Ovary (tissue), 9 donors: ENCODE measurements around the gene NT5DC4. TPM values are rescaled to one million over a fixed set of nuclear protein-coding genes. Genes with fewer than 3 reads are reported as not detected.

Experiments used
- DNase-seq, 5 donors: peaks; one replicate each; pipeline ENCODE4 v3.0.0-alpha.2; 2019 to 2020
- H3K27ac ChIP-seq, 2 donors: fragments of 200-600 bp; one replicate each; pipeline versions ENCODE4 v1.5.1 to v1.8.0; 2019 to 2022
- H3K27me3 ChIP-seq: fragments of 200-600 bp; one replicate; pipeline ENCODE4 v1.8.0; 2022
- H3K36me3 ChIP-seq: fragments of 200-600 bp; sonication (generic); one replicate; pipeline ENCODE4 v1.5.1; 2019
- H3K4me1 ChIP-seq: one replicate; pipeline ENCODE4 v1.8.1; 2013; ENCODE audit warnings: mild to moderate bottlenecking, moderate library complexity; ENCODE audit not compliant: insufficient read depth
- H3K4me3 ChIP-seq: fragments of 200-600 bp; sonication (generic); one replicate; pipeline ENCODE4 v1.5.1; 2017
- H3K9me3 ChIP-seq, 2 donors: fragments of 200-600 bp in 1 of 2; sonication (generic) in 1 of 2; one replicate each; pipeline versions ENCODE4 v1.5.1 to v1.8.1; 2013 to 2019; ENCODE audit warnings: mild to moderate bottlenecking in 1 of 2, moderate library complexity in 1 of 2
- EP300 ChIP-seq: sonication (generic); formaldehyde crosslinking; IDR thresholded peaks from one replicate; pipeline ENCODE4 v1.6.1; 2017; ENCODE audit warnings: antibody characterized with exemption
- POLR2A ChIP-seq: fragments of 450-650 bp; IDR thresholded peaks from one replicate; pipeline ENCODE4 v1.6.1; 2017; ENCODE audit warnings: antibody characterized with exemption, mild to moderate bottlenecking, moderate library complexity
- WGBS, 3 donors: extraction: QIAGEN DNeasy Blood & Tissue Kit in 1 of 3; methylation state at CpG; one replicate each; pipeline versions ENCODE4 v1.1.5 to v1.1.7; 2013 to 2017; 5-methylcytosine and 5-hydroxymethylcytosine counted together
- intact Hi-C, 4 donors: fragments of 100-400 bp; cut with DNase I; formaldehyde crosslinking; loops; one replicate each; pipeline versions ENCODE4 v1.11.0 to v1.15.1; 2022 to 2023
- polyA plus RNA-seq, 2 donors: library from polyadenylated mRNA; stranded (reverse); fragments of 200-250 nt in 1 of 2; fragments of 350-450 nt in 1 of 2; fragmentation: Illumina TruSeq in 1 of 2; extraction: RNeasy Lipid Tissue Mini Kit (QIAGEN cat#74804) in 1 of 2; gene quantifications; one replicate each; pipeline ENCODE4 v1.2.3, GENCODE V29; 2013 to 2014
- total RNA-seq, 7 donors: library from RNA; depleted of rRNA in 2 of 7; stranded (reverse); fragments of >200 nt in 2 of 7; fragmentation: NEBNext Ultra II Directional in 3 of 7; extraction: Animal tissue kit (Norgen Biotek cat#: 25700) in 3 of 7; gene quantifications; one replicate each; pipeline versions ENCODE4 v1.1.0 to v1.2.4, GENCODE V29; 2016 to 2023
- TF ChIP-seq, protein P1 (sequence below), 3 donors: fragments of 450-650 bp in 2 of 3; fragments of 200-600 bp in 1 of 3; IDR thresholded peaks; one replicate each; pipeline versions ENCODE4 v1.5.1 to v1.8.0; 2016 to 2022; ENCODE audit warnings: antibody characterized with exemption in 3 of 3, mild to moderate bottlenecking in 1 of 3
- donor health status: DM: no; HTN: no; CAD: no; lungs with moderate emphysema.
- donor health status: DM: no; HTN: no; CAD: no.
- donor health status: Bipolar disorder and iron deficiency.
- donor health status: DM: yes; HTN: yes; CAD: no.
- donor health status: DM: no; HTN: no; CAD: no.
- donor health status: DM: yes; HTN: yes; CAD: no.

Gene NT5DC4
- total and polyA plus RNA-seq, 9 donors = not detected

DNA sequence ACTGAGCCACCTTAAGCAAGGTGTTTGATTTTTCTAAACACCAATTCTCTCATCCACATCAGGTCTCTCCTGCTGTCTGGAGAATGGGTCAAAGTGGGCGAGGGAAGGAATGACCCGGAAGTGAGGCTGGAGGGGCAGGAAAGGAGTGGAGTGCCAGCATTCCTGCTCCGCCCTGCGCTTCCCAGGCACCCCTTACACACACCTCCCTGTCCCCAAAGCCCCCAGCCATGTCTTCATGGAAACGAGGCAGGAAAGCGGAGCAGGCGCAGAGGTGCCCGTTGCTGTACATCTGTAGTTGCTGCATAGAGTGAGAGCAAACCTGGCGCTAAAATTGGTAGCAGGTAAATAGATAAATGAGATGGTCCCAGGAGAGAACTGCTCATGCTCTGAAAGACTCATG is 27.2 kb upstream of the NT5DC4 start:
- 87 to 91% (median 89%) methylated on average over 9 of the region's 9 CpGs for WGBS, 3 donors
- Histone ChIP-seq H3K4me3 (no peak overlapping the region), H3K36me3 (no peaks in the 10 kb centered on the region), H3K27me3 (no peaks in the 10 kb centered on the region), H3K9me3 (no peaks in the 10 kb centered on the region), H3K27ac (no peak overlapping the region), H3K4me1 (no peaks in the 10 kb centered on the region)
- DNase-seq = no peak
- intact Hi-C loops = no loop called here
- TF ChIP-seq EP300 (no peak), POLR2A (no peak)
- TF ChIP-seq, protein P1, sequence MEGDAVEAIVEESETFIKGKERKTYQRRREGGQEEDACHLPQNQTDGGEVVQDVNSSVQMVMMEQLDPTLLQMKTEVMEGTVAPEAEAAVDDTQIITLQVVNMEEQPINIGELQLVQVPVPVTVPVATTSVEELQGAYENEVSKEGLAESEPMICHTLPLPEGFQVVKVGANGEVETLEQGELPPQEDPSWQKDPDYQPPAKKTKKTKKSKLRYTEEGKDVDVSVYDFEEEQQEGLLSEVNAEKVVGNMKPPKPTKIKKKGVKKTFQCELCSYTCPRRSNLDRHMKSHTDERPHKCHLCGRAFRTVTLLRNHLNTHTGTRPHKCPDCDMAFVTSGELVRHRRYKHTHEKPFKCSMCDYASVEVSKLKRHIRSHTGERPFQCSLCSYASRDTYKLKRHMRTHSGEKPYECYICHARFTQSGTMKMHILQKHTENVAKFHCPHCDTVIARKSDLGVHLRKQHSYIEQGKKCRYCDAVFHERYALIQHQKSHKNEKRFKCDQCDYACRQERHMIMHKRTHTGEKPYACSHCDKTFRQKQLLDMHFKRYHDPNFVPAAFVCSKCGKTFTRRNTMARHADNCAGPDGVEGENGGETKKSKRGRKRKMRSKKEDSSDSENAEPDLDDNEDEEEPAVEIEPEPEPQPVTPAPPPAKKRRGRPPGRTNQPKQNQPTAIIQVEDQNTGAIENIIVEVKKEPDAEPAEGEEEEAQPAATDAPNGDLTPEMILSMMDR (IDR thresholded peaks at IDR 0.05) = no peak

DNA sequence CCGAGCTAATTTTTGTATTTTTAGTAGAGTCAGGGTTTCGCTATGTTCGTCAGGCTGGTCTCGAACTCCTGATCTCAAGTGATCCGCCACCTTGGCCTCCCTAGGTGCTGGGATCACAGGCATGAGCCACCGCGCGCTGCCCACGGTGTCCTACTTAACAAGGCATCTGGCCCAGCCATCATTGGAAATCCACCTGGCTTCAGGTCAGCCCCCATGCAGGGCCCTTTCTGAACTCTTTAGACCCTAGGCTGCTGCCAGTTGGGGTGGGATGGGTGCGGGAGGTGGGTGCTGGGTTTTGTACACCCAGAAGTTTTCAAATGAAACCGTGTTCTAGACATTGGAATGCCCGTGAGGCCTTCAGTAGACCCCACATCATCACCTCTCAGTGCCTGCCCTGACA is 26.6 kb upstream of the NT5DC4 start:
- no peaks in the 10 kb centered on the region for H3K27me3 ChIP-seq
- WGBS, 3 donors = 95 to 97% (median 96%) methylated on average over 11 to 12 of the region's 12 CpGs
- H3K9me3 ChIP-seq = no peaks in the 10 kb centered on the region
- no peak for DNase-seq
- no peaks in the 10 kb centered on the region for H3K36me3 ChIP-seq
- TF ChIP-seq EP300 = no peak
- no peaks in the 10 kb centered on the region for H3K4me1 ChIP-seq
- intact Hi-C loops = no loop called here
- no peak overlapping the region for H3K27ac ChIP-seq
- H3K4me3 ChIP-seq = no peak overlapping the region

GRCh38 chr2:112698834-112699515 is 21.8 kb upstream of the NT5DC4 start:
- Histone ChIP-seq H3K4me3 (no peak overlapping the region), H3K4me1 (no peaks in the 10 kb centered on the region), H3K36me3 (no peaks in the 10 kb centered on the region), H3K27ac (no peak overlapping the region), H3K27me3 (no peaks in the 10 kb centered on the region), H3K9me3 (no peaks in the 10 kb centered on the region)
- TF ChIP-seq, protein P1 (IDR thresholded peaks at IDR 0.05) = no peak
- no peak for TF ChIP-seq POLR2A
- no peak for TF ChIP-seq EP300
- no peak for DNase-seq
- WGBS, 3 donors = 77 to 78% (median 77%) methylated on average over 3 of the region's 3 CpGs
- intact Hi-C loops = no loop called here

DNA sequence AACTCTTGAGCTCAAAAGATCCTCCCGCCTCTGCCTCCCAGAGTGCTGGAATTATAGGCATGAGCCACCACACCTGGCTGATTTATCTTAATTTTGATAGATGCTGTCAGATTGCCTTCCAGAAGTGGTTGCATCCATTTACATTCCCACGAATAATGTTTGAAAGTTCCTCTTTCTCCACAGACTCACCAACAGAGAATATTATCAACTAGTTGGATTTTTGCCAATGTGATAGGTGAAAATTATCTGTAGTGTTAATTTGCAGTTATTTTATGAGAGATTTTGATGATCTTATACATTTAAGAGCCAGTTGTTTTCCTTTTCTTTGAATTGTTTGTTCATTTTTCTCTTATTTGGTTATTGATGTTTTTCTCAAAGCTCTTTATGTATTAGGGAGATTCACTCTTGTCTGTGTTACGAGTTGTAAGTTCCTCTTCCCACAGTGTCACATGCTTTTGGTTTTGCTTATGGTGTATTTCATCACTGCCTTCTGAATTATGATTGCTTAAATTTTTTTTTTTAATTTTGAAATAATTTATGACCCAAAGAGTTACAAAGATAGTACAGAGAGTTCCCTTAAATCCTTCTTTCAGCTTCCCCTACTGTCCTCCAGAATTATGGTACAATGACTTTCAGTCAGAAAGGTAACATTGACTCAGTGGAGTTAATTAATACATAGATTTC is 20.7 kb upstream of the NT5DC4 start:
- no peak for DNase-seq
- no peaks in the 10 kb centered on the region for H3K9me3 ChIP-seq
- no peaks in the 10 kb centered on the region for H3K4me1 ChIP-seq
- no peaks in the 10 kb centered on the region for H3K27me3 ChIP-seq
- TF ChIP-seq EP300 (no peak), POLR2A (no peak)
- TF ChIP-seq, protein P1 (IDR thresholded peaks at IDR 0.05) = no peak
- H3K4me3 ChIP-seq = no peak overlapping the region
- H3K36me3 ChIP-seq = no peaks in the 10 kb centered on the region
- H3K27ac ChIP-seq = no peak overlapping the region
- 56 to 59% (median 57%) methylated on average over 3 of the region's 3 CpGs for WGBS, 3 donors
- intact Hi-C loops = no loop called here

- TF ChIP-seq EP300 (no peak), POLR2A (no peak)
- Histone ChIP-seq H3K27ac (no peak overlapping the region), H3K36me3 (no peaks in the 10 kb centered on the region), H3K4me1 (no peaks in the 10 kb centered on the region), H3K9me3 (no peaks in the 10 kb centered on the region), H3K27me3 (no peaks in the 10 kb centered on the region), H3K4me3 (no peak overlapping the region)
- WGBS, 3 donors = 61 to 65% (median 62%) methylated on average over 8 of the region's 8 CpGs
- DNase-seq = no peak
- intact Hi-C loops = no loop called here
These were observed 19.8 kb upstream of the NT5DC4 start for GRCh38 chr2:112701052-112701451.
